Spleen (tissue), 11 donors: ENCODE data around the gene TP53BP1. TPM values are rescaled to one million over a fixed set of nuclear protein-coding genes. Genes with fewer than 3 reads are reported as not detected.

Source experiments
- DNase-seq: peaks from one replicate; pipeline ENCODE4 v3.0.0-alpha.2; 2020
- H3K27ac ChIP-seq, 8 donors: fragments of 200-600 bp; sonication (generic) in 7 of 8; 1 replicate in 4 of 8; 2 replicates in 4 of 8; pipeline versions ENCODE4 v1.5.0 to v1.8.0; 2016 to 2021; ENCODE audit warnings: inconsistent platforms in 4 of 8, mild to moderate bottlenecking in 4 of 8, moderate library complexity in 1 of 8
- H3K27me3 ChIP-seq, 7 donors: fragments of 200-600 bp; sonication (generic) in 6 of 7; replicated peaks in 1 of 7; 1 replicate in 4 of 7; 2 replicates in 3 of 7; pipeline versions ENCODE4 v1.5.0 to v1.8.0; 2016 to 2021; ENCODE audit warnings: inconsistent platforms in 3 of 7, mild to moderate bottlenecking in 1 of 7
- H3K36me3 ChIP-seq, 6 donors: fragments of 200-600 bp; sonication (generic) in 5 of 6; 1 replicate in 4 of 6; 2 replicates in 2 of 6; pipeline versions ENCODE4 v1.5.0 to v1.8.0; 2016 to 2021; ENCODE audit warnings: inconsistent platforms in 2 of 6
- H3K4me1 ChIP-seq, 6 donors: fragments of 200-600 bp; sonication (generic) in 5 of 6; 1 replicate in 3 of 6; 2 replicates in 3 of 6; pipeline versions ENCODE4 v1.5.0 to v1.8.0; 2016 to 2021; ENCODE audit warnings: inconsistent platforms in 3 of 6
- H3K4me3 ChIP-seq, 8 donors: fragments of 200-600 bp; sonication (generic) in 7 of 8; 1 replicate in 4 of 8; 2 replicates in 4 of 8; pipeline versions ENCODE4 v1.5.0 to v1.8.0; 2016 to 2021; ENCODE audit warnings: inconsistent platforms in 4 of 8, mild to moderate bottlenecking in 4 of 8, moderate library complexity in 2 of 8
- H3K9me3 ChIP-seq, 8 donors: fragments of 200-600 bp; sonication (generic) in 7 of 8; 1 replicate in 4 of 8; 2 replicates in 4 of 8; pipeline versions ENCODE4 v1.5.0 to v1.8.0; 2016 to 2021; ENCODE audit warnings: inconsistent platforms in 4 of 8
- POLR2A ChIP-seq, 3 donors: fragments of 450-650 bp; IDR thresholded peaks; one replicate each; pipeline ENCODE4 v1.5.1; 2017; ENCODE audit warnings: antibody characterized with exemption in 3 of 3, mild to moderate bottlenecking in 1 of 3
- POLR2AphosphoS5 ChIP-seq, 3 donors: sonication (generic); formaldehyde crosslinking; IDR thresholded peaks; one replicate each; pipeline ENCODE4 v1.5.1; 2017; ENCODE audit warnings: antibody characterized with exemption in 3 of 3
- WGBS, 5 donors: extraction: QIAGEN DNeasy Blood & Tissue Kit in 3 of 5; methylation state at CpG; one replicate each; pipeline versions ENCODE4 v1.1.5 to v1.1.7; 2013 to 2018; 5-methylcytosine and 5-hydroxymethylcytosine counted together
- intact Hi-C: fragments of 100-400 bp; cut with DNase I; formaldehyde crosslinking; loops from one replicate; pipeline ENCODE4 v1.15.0; 2023; ENCODE audit warnings: low total_unique reads
- polyA plus RNA-seq, 3 donors: library from polyadenylated mRNA; stranded (reverse); fragments of 200-250 nt; gene quantifications; one replicate each; pipeline ENCODE4 v1.2.1, GENCODE V29; 2013
- total RNA-seq, 7 donors: library from RNA; depleted of rRNA in 3 of 7; stranded (reverse); fragments of >200 nt in 3 of 7; fragmentation: NEBNext Ultra II Directional in 4 of 7; extraction: Animal tissue kit (Norgen Biotek cat#: 25700) in 4 of 7; gene quantifications; one replicate each; pipeline versions ENCODE4 v1.1.0 to v1.2.1, GENCODE V29; 2016 to 2021
- TF ChIP-seq, protein P1 (sequence below), 11 experiments: fragments of 200-600 bp in 7 of 11; fragments of 450-650 bp in 4 of 11; sonication (generic) in 4 of 11; IDR thresholded peaks in 8 of 11; conservative IDR thresholded peaks in 3 of 11; 1 replicate in 7 of 11; 2 replicates in 4 of 11; pipeline versions ENCODE4 v1.4.0 to v1.8.0; 2016 to 2021; ENCODE audit warnings: antibody characterized with exemption in 11 of 11, inconsistent platforms in 4 of 11, mild to moderate bottlenecking in 1 of 11
- donor health status: healthy with polysubstance abuse.
- donor health status: DM: no; HTN: no; CAD: no; lungs with moderate emphysema.
- donor health status: DM: no; HTN: no; CAD: no.
- donor health status: Bipolar disorder and iron deficiency.
- donor health status: healthy.
- donor health status: DM: no; HTN: no; CAD: no.
- donor health status: DM: yes; HTN: yes; CAD: no.

Gene TP53BP1
- total and polyA plus RNA-seq, 10 donors = 7.2 to 55.4 (median 41.1) TPM

DNA sequence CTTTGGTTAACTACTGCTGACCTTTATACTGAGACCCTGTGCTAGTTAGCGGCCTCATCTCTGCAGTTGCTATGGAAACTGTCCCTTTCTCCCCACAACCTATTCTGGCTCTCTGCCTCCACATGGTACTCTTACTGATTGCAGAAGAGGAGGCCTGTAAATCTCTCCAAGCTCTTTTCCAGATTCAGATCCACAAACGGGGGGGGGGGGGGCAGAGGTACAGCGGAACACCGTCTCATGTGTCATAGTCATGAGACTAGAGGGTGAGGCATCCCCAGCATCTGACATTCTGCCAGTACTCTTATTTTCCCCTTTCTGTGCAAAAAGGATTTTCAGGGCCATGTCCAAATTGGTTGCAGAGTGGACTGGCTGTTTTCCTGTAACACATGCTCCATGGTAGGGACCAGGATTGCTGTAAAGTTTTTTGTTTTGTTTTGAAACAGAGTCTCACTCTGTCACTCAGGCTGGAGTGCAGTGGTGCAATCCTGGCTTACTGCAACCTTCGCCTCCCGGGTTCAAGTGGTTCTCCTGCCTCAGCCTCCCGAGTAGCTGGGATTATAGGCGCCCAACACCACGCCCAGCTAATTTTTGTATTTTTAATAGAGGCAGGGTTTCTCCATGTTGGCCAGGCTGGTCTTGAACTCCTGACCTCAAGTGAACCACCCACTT is 16.2 kb upstream of the TP53BP1 start:
- no peak for DNase-seq
- H3K4me3 ChIP-seq = peak overlapping the region in 1 of 8 donors; percentile 62

GRCh38 chr15:43508421-43508820 is 15.5 kb upstream of the TP53BP1 start:
- Histone ChIP-seq H3K4me1 (peaks cover 4 to 23% (median 17%) of the 10 kb centered on the region in 6 donors), H3K9me3 (no peaks in the 10 kb centered on the region), H3K27me3 (peaks cover 0 to 7% (median 0%) of the 10 kb centered on the region in 7 donors), H3K4me3 (no peak overlapping the region), H3K36me3 (no peaks in the 10 kb centered on the region), H3K27ac (no peak overlapping the region)
- 72 to 96% (median 89%) methylated on average over 1 of the region's 1 CpG for WGBS, 5 donors
- intact Hi-C loops = no loop called here
- TF ChIP-seq POLR2AphosphoS5 (IDR thresholded peaks at IDR 0.05) = no peak
- no peak for TF ChIP-seq POLR2A (IDR thresholded peaks at IDR 0.05)
- TF ChIP-seq, protein P1, sequence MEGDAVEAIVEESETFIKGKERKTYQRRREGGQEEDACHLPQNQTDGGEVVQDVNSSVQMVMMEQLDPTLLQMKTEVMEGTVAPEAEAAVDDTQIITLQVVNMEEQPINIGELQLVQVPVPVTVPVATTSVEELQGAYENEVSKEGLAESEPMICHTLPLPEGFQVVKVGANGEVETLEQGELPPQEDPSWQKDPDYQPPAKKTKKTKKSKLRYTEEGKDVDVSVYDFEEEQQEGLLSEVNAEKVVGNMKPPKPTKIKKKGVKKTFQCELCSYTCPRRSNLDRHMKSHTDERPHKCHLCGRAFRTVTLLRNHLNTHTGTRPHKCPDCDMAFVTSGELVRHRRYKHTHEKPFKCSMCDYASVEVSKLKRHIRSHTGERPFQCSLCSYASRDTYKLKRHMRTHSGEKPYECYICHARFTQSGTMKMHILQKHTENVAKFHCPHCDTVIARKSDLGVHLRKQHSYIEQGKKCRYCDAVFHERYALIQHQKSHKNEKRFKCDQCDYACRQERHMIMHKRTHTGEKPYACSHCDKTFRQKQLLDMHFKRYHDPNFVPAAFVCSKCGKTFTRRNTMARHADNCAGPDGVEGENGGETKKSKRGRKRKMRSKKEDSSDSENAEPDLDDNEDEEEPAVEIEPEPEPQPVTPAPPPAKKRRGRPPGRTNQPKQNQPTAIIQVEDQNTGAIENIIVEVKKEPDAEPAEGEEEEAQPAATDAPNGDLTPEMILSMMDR (IDR thresholded peaks at IDR 0.05 in 8 of 11, conservative IDR thresholded peaks at IDR 0.05 in 3 of 11) = no peak
- DNase-seq = no peak

More for the DNA sequence above, 16.2 kb upstream of the TP53BP1 start:
- Histone ChIP-seq H3K27ac (peak overlapping the region in 6 of 8 donors; percentile 74 to 86 (median 81)), H3K27me3 (peaks cover 0 to 7% (median 0%) of the 10 kb centered on the region in 7 donors), H3K36me3 (no peaks in the 10 kb centered on the region), H3K4me1 (peaks cover 4 to 23% (median 17%) of the 10 kb centered on the region in 6 donors), H3K9me3 (no peaks in the 10 kb centered on the region)
- 70 to 80% (median 75%) methylated on average over 9 of the region's 9 CpGs for WGBS, 5 donors
- intact Hi-C loops = no loop called here
- no peak for TF ChIP-seq POLR2AphosphoS5 (IDR thresholded peaks at IDR 0.05)
- TF ChIP-seq, protein P1 (IDR thresholded peaks at IDR 0.05 in 8 of 11, conservative IDR thresholded peaks at IDR 0.05 in 3 of 11) = no peak
- TF ChIP-seq POLR2A (IDR thresholded peaks at IDR 0.05) = no peak

DNA sequence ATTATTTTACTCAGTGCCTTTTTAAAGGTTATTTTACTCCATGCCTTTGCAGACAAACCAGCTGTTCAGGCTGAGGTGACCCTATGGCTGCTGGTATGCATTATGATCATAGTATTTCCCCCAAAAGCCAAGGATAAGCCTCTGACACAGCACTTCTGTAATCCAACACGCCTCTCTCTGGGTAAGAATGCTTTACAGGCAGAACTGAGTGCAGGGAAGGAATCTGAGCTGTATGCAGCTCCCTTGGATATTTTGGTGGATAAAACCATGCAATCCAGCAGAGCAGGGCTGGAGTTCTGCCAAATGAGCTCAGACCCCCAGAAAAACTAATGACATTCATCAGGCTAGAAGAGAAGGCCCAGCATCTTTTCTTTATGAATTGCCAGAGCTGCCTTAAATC is 12.8 kb upstream of the TP53BP1 start:
- intact Hi-C loops = no loop called here
- Histone ChIP-seq H3K4me1 (peaks cover 0 to 14% (median 9%) of the 10 kb centered on the region in 6 donors), H3K27me3 (no peaks in the 10 kb centered on the region), H3K4me3 (no peak overlapping the region), H3K27ac (no peak overlapping the region), H3K36me3 (no peaks in the 10 kb centered on the region), H3K9me3 (no peaks in the 10 kb centered on the region)
- WGBS, 5 donors = 67 to 96% (median 72%) methylated on average over 1 of the region's 1 CpG
- TF ChIP-seq POLR2A (IDR thresholded peaks at IDR 0.05) (no peak), POLR2AphosphoS5 (IDR thresholded peaks at IDR 0.05) (no peak)
- no peak for DNase-seq

DNA sequence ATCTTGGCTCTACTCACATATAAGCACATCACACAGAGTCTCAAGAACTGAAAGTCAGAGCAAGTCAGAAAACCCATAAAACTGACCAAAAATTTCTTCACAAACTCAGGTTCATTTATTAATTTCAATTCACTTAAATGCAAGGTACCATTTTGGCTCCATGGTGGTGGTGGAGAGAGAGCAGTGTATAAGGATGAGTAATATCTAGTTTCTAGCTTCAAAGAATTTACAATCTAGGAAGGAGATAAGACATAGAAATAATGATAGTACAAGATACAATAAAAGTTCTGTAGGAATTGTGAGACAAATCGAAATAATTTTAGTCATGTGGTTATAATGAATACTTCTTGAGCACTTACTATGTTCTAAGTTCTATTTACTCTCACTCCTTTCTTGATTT is 6.7 kb upstream of the TP53BP1 start:
- no peak overlapping the region for H3K4me3 ChIP-seq
- no peaks in the 10 kb centered on the region for H3K36me3 ChIP-seq
- TF ChIP-seq POLR2A (IDR thresholded peaks at IDR 0.05) = no peak
- no peak for TF ChIP-seq POLR2AphosphoS5 (IDR thresholded peaks at IDR 0.05)
- TF ChIP-seq, protein P1 (IDR thresholded peaks at IDR 0.05 in 8 of 11, conservative IDR thresholded peaks at IDR 0.05 in 3 of 11) = no peak
- no peak for DNase-seq
- 79 to 100% (median 87%) methylated on average over 1 of the region's 1 CpG for WGBS, 5 donors
- intact Hi-C loops = no loop called here
- no peaks in the 10 kb centered on the region for H3K9me3 ChIP-seq
- no peaks in the 10 kb centered on the region for H3K27me3 ChIP-seq
- H3K27ac ChIP-seq = no peak overlapping the region
- H3K4me1 ChIP-seq = no peaks in the 10 kb centered on the region
